Ovary (tissue), 3 donors: ENCODE results near the gene AASS.

Source experiments
- EP300 ChIP-seq: sonication (generic); formaldehyde crosslinking; IDR thresholded peaks from one replicate; pipeline ENCODE4 v1.6.1; 2017; ENCODE audit warnings: antibody characterized with exemption
- TF ChIP-seq, protein P1 (sequence below), 3 donors: fragments of 450-650 bp in 2 of 3; fragments of 200-600 bp in 1 of 3; IDR thresholded peaks; one replicate each; pipeline versions ENCODE4 v1.5.1 to v1.8.0; 2016 to 2022; ENCODE audit warnings: antibody characterized with exemption in 3 of 3, mild to moderate bottlenecking in 1 of 3
- donor health status: DM: no; HTN: no; CAD: no.

DNA sequence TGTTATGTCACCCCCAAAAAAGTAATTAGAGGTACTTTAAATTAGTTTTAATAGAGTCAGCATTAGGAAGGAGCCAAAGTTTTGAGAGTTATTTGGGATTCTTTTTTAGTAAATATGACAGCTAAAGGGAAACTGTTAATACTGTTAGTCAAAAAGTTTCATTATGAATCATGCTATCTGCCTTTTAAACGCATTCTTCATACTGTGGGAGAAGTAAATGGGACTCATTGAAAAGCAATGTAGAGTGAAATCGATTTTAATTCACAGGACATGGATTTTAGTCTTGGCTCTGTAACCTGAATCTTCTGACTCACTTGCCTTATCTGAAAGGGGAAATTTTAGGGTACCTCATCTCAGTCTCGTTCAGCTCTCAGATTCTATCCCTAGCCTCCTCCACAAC is 105.1 kb downstream of the AASS start:
- no peak for TF ChIP-seq EP300
- TF ChIP-seq, protein P1, sequence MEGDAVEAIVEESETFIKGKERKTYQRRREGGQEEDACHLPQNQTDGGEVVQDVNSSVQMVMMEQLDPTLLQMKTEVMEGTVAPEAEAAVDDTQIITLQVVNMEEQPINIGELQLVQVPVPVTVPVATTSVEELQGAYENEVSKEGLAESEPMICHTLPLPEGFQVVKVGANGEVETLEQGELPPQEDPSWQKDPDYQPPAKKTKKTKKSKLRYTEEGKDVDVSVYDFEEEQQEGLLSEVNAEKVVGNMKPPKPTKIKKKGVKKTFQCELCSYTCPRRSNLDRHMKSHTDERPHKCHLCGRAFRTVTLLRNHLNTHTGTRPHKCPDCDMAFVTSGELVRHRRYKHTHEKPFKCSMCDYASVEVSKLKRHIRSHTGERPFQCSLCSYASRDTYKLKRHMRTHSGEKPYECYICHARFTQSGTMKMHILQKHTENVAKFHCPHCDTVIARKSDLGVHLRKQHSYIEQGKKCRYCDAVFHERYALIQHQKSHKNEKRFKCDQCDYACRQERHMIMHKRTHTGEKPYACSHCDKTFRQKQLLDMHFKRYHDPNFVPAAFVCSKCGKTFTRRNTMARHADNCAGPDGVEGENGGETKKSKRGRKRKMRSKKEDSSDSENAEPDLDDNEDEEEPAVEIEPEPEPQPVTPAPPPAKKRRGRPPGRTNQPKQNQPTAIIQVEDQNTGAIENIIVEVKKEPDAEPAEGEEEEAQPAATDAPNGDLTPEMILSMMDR (IDR thresholded peaks at IDR 0.05), result no peak
